ENCODE data around the gene ENOPH1.
A peak's percentile ranks its signal among the peaks of the same experiment; 100 is the strongest.

Gene ENOPH1

DNA sequence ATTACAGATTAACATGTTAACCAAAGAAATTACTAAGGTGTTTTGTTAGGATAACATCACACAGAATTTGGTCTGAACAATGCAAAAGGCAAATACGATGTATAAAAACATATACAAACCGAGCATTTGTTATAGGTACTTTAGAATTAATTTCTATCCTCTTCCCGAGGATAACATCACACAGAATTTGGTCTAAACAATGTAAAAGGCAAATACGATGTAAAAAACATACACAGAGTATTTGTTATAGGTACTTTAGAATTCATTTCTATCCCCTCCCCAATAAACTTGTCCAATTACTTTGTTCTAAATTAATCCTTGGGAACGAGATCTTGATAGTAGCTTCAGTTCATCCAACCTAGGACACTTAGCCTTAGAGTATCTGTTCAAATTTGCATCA lies 7.8 kb upstream of the ENOPH1 start:
- Histone ChIP-seq H3K9me3 (replicated peaks in 1 of 11) (no peaks in the 10 kb centered on the region), H4K20me1 (peaks cover 59 to 80% (median 70%) of the 10 kb centered on the region in 11 experiments), H3K36me3 (peaks cover 54 to 60% (median 57%) of the 10 kb centered on the region in 11 experiments), H3K27ac (no peak overlapping the region), H3K27me3 (no peaks in the 10 kb centered on the region), H3K9ac (no peak overlapping the region), H3K4me3 (no peak overlapping the region), H3K4me1 (peaks cover 17 to 62% (median 30%) of the 10 kb centered on the region in 10 experiments), H3K4me2 (no peak overlapping the region; a peak in 1 of 22 replicates)
- no peak for TF ChIP-seq Cebpa-rat (IDR thresholded peaks at IDR 0.05)

DNA sequence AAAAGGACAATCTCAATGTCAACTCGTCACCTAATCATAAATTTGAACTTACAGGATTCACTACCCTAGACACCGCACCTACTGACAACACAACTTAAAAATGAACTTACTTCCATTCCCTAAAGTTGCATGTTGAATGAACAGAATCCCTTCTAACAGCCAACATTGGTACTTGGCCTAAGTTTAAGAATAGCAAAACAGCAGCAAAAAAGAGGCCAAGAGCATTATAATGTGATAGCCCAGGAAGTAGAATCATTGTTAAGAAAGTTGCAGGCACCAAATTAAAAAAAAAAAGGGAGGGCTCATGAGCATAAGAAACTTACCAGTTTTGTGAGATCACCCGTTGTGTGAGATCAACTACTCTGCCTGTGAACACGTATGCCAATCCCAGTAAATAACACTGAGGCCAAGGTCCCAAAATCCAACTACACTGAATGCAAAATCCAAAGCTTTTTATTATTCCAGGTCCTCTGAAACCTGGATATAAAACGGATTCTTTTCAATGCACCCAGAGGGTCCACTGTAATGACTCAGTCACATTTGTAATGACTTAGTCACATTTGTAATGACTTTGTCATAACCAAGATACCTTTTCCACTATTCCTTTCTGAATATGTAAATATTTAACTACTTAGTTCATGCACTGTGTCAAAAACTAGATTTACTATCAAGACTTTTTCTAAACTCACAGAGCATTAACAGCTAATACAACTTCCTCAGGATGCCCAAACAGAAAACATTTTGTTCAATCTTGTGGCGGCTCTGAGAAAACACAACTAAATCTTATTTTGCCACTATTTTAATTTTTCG lies 6.9 kb upstream of the ENOPH1 start:
- H3K36me3 ChIP-seq = peaks cover 62 to 68% (median 65%) of the 10 kb centered on the region in 11 experiments
- no peaks in the 10 kb centered on the region for H3K9me3 ChIP-seq (replicated peaks in 1 of 11)
- H3K27ac ChIP-seq = no peak overlapping the region

GRCh38 chr4:82425478-82425877 lies 4.9 kb upstream of the ENOPH1 start:
- no peaks in the 10 kb centered on the region for H3K27me3 ChIP-seq
- no peak for TF ChIP-seq Cebpa-rat (IDR thresholded peaks at IDR 0.05)
- H3K36me3 ChIP-seq = peaks cover 63 to 71% (median 66%) of the 10 kb centered on the region in 11 experiments
- peak overlapping the region in 4 of 11 experiments; percentile 11 to 100 (median 96); a peak in 7 of 22 replicates for H3K4me2 ChIP-seq
- peaks cover 73 to 85% (median 81%) of the 10 kb centered on the region in 11 experiments for H4K20me1 ChIP-seq
- no peaks in the 10 kb centered on the region for H3K9me3 ChIP-seq (replicated peaks in 1 of 11)
- H3K4me3 ChIP-seq = no peak overlapping the region; a peak in 2 of 20 replicates
- no peak overlapping the region for H3K27ac ChIP-seq
- peaks cover 19 to 60% (median 31%) of the 10 kb centered on the region in 10 experiments for H3K4me1 ChIP-seq
- no peak overlapping the region for H3K9ac ChIP-seq

More for the DNA sequence above, 6.9 kb upstream of the ENOPH1 start:
- Histone ChIP-seq H3K4me3 (no peak overlapping the region), H3K9ac (no peak overlapping the region), H3K4me1 (peaks cover 19 to 64% (median 31%) of the 10 kb centered on the region in 10 experiments), H4K20me1 (peaks cover 67 to 89% (median 78%) of the 10 kb centered on the region in 11 experiments), H3K4me2 (no peak overlapping the region), H3K27me3 (no peaks in the 10 kb centered on the region)
- no peak for TF ChIP-seq Cebpa-rat (IDR thresholded peaks at IDR 0.05)

DNA sequence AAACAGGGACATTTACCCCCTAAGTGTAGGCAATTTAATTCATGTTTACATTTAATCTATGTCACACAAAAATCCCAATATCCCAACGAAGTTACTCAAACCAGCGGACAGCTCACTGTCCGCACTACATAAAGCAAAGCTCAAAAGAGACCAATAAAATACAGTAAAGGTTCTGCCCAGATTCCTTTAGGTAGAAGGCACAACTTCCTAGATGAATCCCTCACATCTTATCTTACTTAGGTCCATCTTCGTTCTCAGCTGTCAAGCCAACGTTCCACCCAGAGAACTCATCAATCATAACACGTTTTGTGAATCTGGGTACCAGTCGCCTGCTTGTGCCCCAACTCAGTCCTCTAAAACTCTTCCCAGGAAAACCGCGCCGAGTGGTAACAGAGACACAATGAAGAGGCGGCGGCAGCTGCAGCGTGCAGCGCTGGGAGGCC lies 1.8 kb upstream of the ENOPH1 start:
- peaks cover 76 to 84% (median 81%) of the 10 kb centered on the region in 11 experiments for H4K20me1 ChIP-seq
- H3K9me3 ChIP-seq (replicated peaks in 1 of 11) = no peaks in the 10 kb centered on the region
- H3K36me3 ChIP-seq = peaks cover 47 to 67% (median 60%) of the 10 kb centered on the region in 11 experiments
- no peaks in the 10 kb centered on the region for H3K27me3 ChIP-seq
- peak overlapping the region; percentile 83 to 100 (median 95) for H3K4me2 ChIP-seq
- no peak for TF ChIP-seq Cebpa-rat (IDR thresholded peaks at IDR 0.05)
- H3K4me1 ChIP-seq = peaks cover 36 to 60% (median 42%) of the 10 kb centered on the region in 10 experiments
- peak overlapping the region; percentile 70 to 90 (median 82) for H3K4me3 ChIP-seq
- peak overlapping the region; percentile 91 to 100 (median 99) for H3K9ac ChIP-seq
- peak overlapping the region; percentile 88 to 100 (median 99); a peak in 21 of 22 replicates for H3K27ac ChIP-seq

- Histone ChIP-seq H3K27ac (peak overlapping the region; percentile 88 to 100 (median 99)), H3K4me2 (peak overlapping the region; percentile 71 to 100 (median 95)), H4K20me1 (peaks cover 75 to 84% (median 81%) of the 10 kb centered on the region in 11 experiments), H3K4me3 (peak overlapping the region; percentile 70 to 90 (median 82)), H3K27me3 (no peaks in the 10 kb centered on the region), H3K4me1 (peaks cover 36 to 63% (median 42%) of the 10 kb centered on the region in 10 experiments), H3K36me3 (peaks cover 41 to 67% (median 60%) of the 10 kb centered on the region in 11 experiments), H3K9me3 (replicated peaks in 1 of 11) (no peaks in the 10 kb centered on the region), H3K9ac (peak overlapping the region; percentile 91 to 100 (median 99))
- TF ChIP-seq Cebpa-rat (IDR thresholded peaks at IDR 0.05) = no peak
Observed at GRCh38 chr4:82428969-82429727, 1.2 kb upstream of the ENOPH1 start.

DNA sequence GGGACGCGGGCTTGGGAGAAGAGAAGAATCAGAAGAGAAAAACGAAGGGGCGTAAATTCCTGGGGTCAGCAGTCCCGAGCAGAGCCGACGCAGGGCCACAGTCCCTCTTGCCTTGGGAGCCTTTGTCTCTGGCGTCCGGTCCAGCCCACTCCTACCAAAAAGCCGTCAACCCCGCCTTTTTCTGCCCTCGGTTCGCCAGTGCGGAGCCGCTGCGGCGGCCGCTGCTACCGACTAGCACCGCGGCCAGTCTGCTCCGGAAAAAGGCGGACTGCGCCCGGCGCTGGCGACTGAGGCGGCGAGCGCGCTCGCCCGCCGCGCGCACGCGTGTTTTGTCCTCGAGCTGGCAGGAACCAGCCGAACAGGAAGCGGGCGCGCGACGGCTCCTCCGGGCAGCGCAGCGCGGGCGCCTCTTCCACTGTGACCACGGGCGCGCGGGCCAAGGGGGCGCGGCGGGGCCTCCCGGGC lies 630 bp upstream of the ENOPH1 start:
- TF ChIP-seq Cebpa-rat (IDR thresholded peaks at IDR 0.05) = no peak
- Histone ChIP-seq H3K36me3 (peaks cover 37 to 67% (median 57%) of the 10 kb centered on the region in 11 experiments), H3K4me2 (peak overlapping the region; percentile 19 to 96 (median 72)), H3K9ac (peak overlapping the region; percentile 91 to 100 (median 99)), H4K20me1 (peaks cover 72 to 84% (median 81%) of the 10 kb centered on the region in 11 experiments), H3K4me1 (peaks cover 36 to 58% (median 42%) of the 10 kb centered on the region in 10 experiments), H3K9me3 (replicated peaks in 1 of 11) (0 out of 22 replicates have a peak, but pooled peaks cover 0 to 3% (median 0%) of the 10 kb centered on the region in 11 experiments), H3K27me3 (no peaks in the 10 kb centered on the region), H3K27ac (peak overlapping the region; percentile 88 to 100 (median 99)), H3K4me3 (peak overlapping the region; percentile 70 to 90 (median 82))

GRCh38 chr4:82430964-82431745 lies 765 bp downstream of the ENOPH1 start:
- H3K4me1 ChIP-seq = peaks cover 32 to 50% (median 36%) of the 10 kb centered on the region in 10 experiments
- peaks cover 29 to 67% (median 57%) of the 10 kb centered on the region in 11 experiments for H3K36me3 ChIP-seq
- peak overlapping the region; percentile 91 to 100 (median 99) for H3K9ac ChIP-seq
- peak overlapping the region; percentile 88 to 100 (median 99) for H3K27ac ChIP-seq
- H3K9me3 ChIP-seq (replicated peaks in 1 of 11) = 0 out of 22 replicates have a peak, but pooled peaks cover 0 to 7% (median 0%) of the 10 kb centered on the region in 11 experiments
- H3K27me3 ChIP-seq = no peaks in the 10 kb centered on the region
- no peak for TF ChIP-seq Cebpa-rat (IDR thresholded peaks at IDR 0.05)
- H3K4me2 ChIP-seq = peak overlapping the region; percentile 75 to 96 (median 92)
- H4K20me1 ChIP-seq = peaks cover 64 to 84% (median 81%) of the 10 kb centered on the region in 11 experiments
- peak overlapping the region; percentile 70 to 90 (median 82) for H3K4me3 ChIP-seq

- H3K27ac ChIP-seq = peak overlapping the region in 4 of 11 experiments; percentile 99 to 100 (median 100); a peak in 4 of 22 replicates
- no peaks in the 10 kb centered on the region for H3K27me3 ChIP-seq
- peaks cover 25 to 44% (median 33%) of the 10 kb centered on the region in 10 experiments for H3K4me1 ChIP-seq
- H3K9me3 ChIP-seq (replicated peaks in 1 of 11) = peaks cover 0 to 7% (median 0%) of the 10 kb centered on the region in 11 experiments; a peak in 1 of 22 replicates
- H3K4me3 ChIP-seq = peak overlapping the region; percentile 70 to 90 (median 82)
- no peak for TF ChIP-seq Cebpa-rat (IDR thresholded peaks at IDR 0.05)
- peak overlapping the region; percentile 91 to 100 (median 99); a peak in 21 of 22 replicates for H3K9ac ChIP-seq
- peaks cover 64 to 84% (median 81%) of the 10 kb centered on the region in 11 experiments for H4K20me1 ChIP-seq
- H3K36me3 ChIP-seq = peaks cover 27 to 67% (median 57%) of the 10 kb centered on the region in 11 experiments
- H3K4me2 ChIP-seq = peak overlapping the region; percentile 75 to 96 (median 92)
Observed at GRCh38 chr4:82431831-82432230, 1.4 kb downstream of the ENOPH1 start.

Data from BLaER1 treated with 17β-estradiol and CSF1 and Interleukin-3, amounts not matched to agents 10 nM and 100 nM (cell line).